SK-N-SH treated with all-trans-retinoic acid at 6 μM for 48 hours (cell line): ENCODE data around the gene BRICD5.
A peak's percentile ranks its signal among the peaks of the same experiment; 100 is the strongest.

Source experiments
- ATAC-seq: fragments of 200-7000 bp; cut with Tn5 transposase; 3 replicates; pipeline ENCODE4 v1.9.1; 2020; ENCODE audit warnings: mild to moderate bottlenecking, moderate library complexity
- ARNTL ChIP-seq: fragments of 450-650 bp; formaldehyde crosslinking; IDR thresholded peaks from 2 replicates; pipeline ENCODE4 v1.5.0; 2020; ENCODE audit warnings: low read depth, mild to moderate bottlenecking, moderate library complexity, borderline replicate concordance
- BACH2 ChIP-seq: fragments of 250-450 bp; sonication (Bioruptor Pico); IDR thresholded peaks from 2 replicates; pipeline ENCODE4 v1.9.0; 2021; ENCODE audit warnings: mild to moderate bottlenecking, borderline replicate concordance
- CSDC2 ChIP-seq: fragments of 250-450 bp; sonication (Bioruptor Pico); IDR thresholded peaks from 2 replicates; pipeline ENCODE4 v1.5.0; 2020; ENCODE audit warnings: mild to moderate bottlenecking, moderate library complexity
- CSRNP3 ChIP-seq: fragments of 250-450 bp; sonication (Bioruptor Pico); IDR thresholded peaks from 2 replicates; pipeline ENCODE4 v1.5.1; 2021; ENCODE audit warnings: mild to moderate bottlenecking, moderate library complexity
- ESRRG ChIP-seq: fragments of 250-450 bp; sonication (Bioruptor Pico); IDR thresholded peaks from 2 replicates; pipeline ENCODE4 v1.6.1; 2021; ENCODE audit warnings: mild to moderate bottlenecking
- GLIS3 ChIP-seq: fragments of 250-450 bp; sonication (Bioruptor Pico); IDR thresholded peaks from 2 replicates; pipeline ENCODE4 v1.5.0; 2020; ENCODE audit warnings: mild to moderate bottlenecking, moderate library complexity
- ISL1 ChIP-seq: fragments of 250-450 bp; sonication (Bioruptor Pico); IDR thresholded peaks from 2 replicates; pipeline ENCODE4 v2.1.2; 2022; ENCODE audit warnings: mild to moderate bottlenecking, moderate library complexity
- OSR1 ChIP-seq: fragments of 250-450 bp; sonication (Bioruptor Pico); IDR thresholded peaks from 2 replicates; pipeline ENCODE4 v1.8.0; 2022; ENCODE audit warnings: moderate library complexity, mild to moderate bottlenecking, inconsistent platforms
- PATZ1 ChIP-seq: fragments of 250-450 bp; sonication (Bioruptor Pico); IDR thresholded peaks from 2 replicates; pipeline ENCODE4 v1.8.0; 2020; ENCODE audit warnings: mild to moderate bottlenecking, moderate library complexity, borderline replicate concordance
- POU6F1 ChIP-seq: fragments of 250-450 bp; sonication (Bioruptor Pico); IDR thresholded peaks from 2 replicates; pipeline ENCODE4 v1.8.0; 2021; ENCODE audit warnings: low read depth, mild to moderate bottlenecking, moderate library complexity, borderline replicate concordance
- PPARA ChIP-seq: fragments of 250-450 bp; sonication (Bioruptor Pico); IDR thresholded peaks from 2 replicates; pipeline ENCODE4 v1.5.0; 2020; ENCODE audit warnings: mild to moderate bottlenecking, borderline replicate concordance
- RARB ChIP-seq: fragments of 250-450 bp; sonication (Bioruptor Pico); IDR thresholded peaks from 2 replicates; pipeline ENCODE4 v1.8.0; 2021; ENCODE audit warnings: mild to moderate bottlenecking, moderate library complexity
- SNAI2 ChIP-seq: fragments of 250-450 bp; sonication (Bioruptor Pico); IDR thresholded peaks from 2 replicates; pipeline ENCODE4 v1.5.0; 2020; ENCODE audit warnings: mild to moderate bottlenecking, moderate library complexity
- TCF4 ChIP-seq: fragments of 250-450 bp; sonication (Bioruptor Pico); IDR thresholded peaks from 2 replicates; pipeline ENCODE4 v1.8.0; 2021; ENCODE audit warnings: mild to moderate bottlenecking, moderate library complexity, borderline replicate concordance
- TOX ChIP-seq: fragments of 250-450 bp; sonication (Bioruptor Pico); IDR thresholded peaks from 2 replicates; pipeline ENCODE4 v1.8.0; 2021; ENCODE audit warnings: mild to moderate bottlenecking, moderate library complexity, borderline replicate concordance
- TSHZ2 ChIP-seq: fragments of 250-450 bp; sonication (Bioruptor Pico); IDR thresholded peaks from 2 replicates; pipeline ENCODE4 v1.5.0; 2020; ENCODE audit warnings: mild to moderate bottlenecking, moderate library complexity
- ZC3H10 ChIP-seq: fragments of 250-450 bp; sonication (Bioruptor Pico); IDR thresholded peaks from 2 replicates; pipeline ENCODE4 v1.5.1; 2021; ENCODE audit warnings: mild to moderate bottlenecking, moderate library complexity
- ZFP3 ChIP-seq: fragments of 250-450 bp; sonication (Bioruptor Pico); IDR thresholded peaks from 2 replicates; pipeline ENCODE4 v1.5.0; 2020; ENCODE audit warnings: mild to moderate bottlenecking, moderate library complexity
- ZNF565 ChIP-seq: fragments of 450-650 bp; formaldehyde crosslinking; conservative IDR thresholded peaks from 2 replicates; pipeline ENCODE4 v1.5.0; 2020; ENCODE audit warnings: low read depth, mild to moderate bottlenecking, moderate library complexity
- ZNF70 ChIP-seq: fragments of 450-650 bp; formaldehyde crosslinking; IDR thresholded peaks from 2 replicates; pipeline ENCODE4 v1.5.0; 2020; ENCODE audit warnings: mild to moderate bottlenecking, moderate library complexity
- ZNF8 ChIP-seq: fragments of 450-650 bp; formaldehyde crosslinking; IDR thresholded peaks from 2 replicates; pipeline ENCODE4 v1.5.0; 2020; ENCODE audit warnings: mild to moderate bottlenecking, moderate library complexity

BRICD5 gene

GRCh38 chr16:2244926-2245795 is 34.5 kb upstream of the BRICD5 start:
- TF ChIP-seq CSRNP3 (CRISPR knock-in tag) = no peak
- no peak for TF ChIP-seq PPARA (CRISPR knock-in tag)
- no peak for TF ChIP-seq TSHZ2
- TF ChIP-seq ZNF565 (CRISPR knock-in tag) = no peak
- TF ChIP-seq ZNF8 (CRISPR knock-in tag) = no peak
- no peak for TF ChIP-seq CSDC2 (CRISPR knock-in tag)
- no peak for TF ChIP-seq TCF4
- no peak for TF ChIP-seq ZNF70 (CRISPR knock-in tag)
- no peak for TF ChIP-seq POU6F1 (CRISPR knock-in tag)
- no peak for TF ChIP-seq SNAI2 (CRISPR knock-in tag)
- TF ChIP-seq GLIS3 (CRISPR knock-in tag) = no peak
- no peak for TF ChIP-seq PATZ1 (CRISPR knock-in tag)
- no peak for TF ChIP-seq ZC3H10 (CRISPR knock-in tag)
- TF ChIP-seq TOX (CRISPR knock-in tag) = no peak
- TF ChIP-seq ARNTL = no peak
- no peak for TF ChIP-seq OSR1 (CRISPR knock-in tag)
- no peak for TF ChIP-seq ISL1 (CRISPR knock-in tag)
- no peak for TF ChIP-seq ZFP3 (CRISPR knock-in tag)
- no peak for TF ChIP-seq ESRRG (CRISPR knock-in tag)

GRCh38 chr16:2244301-2244700 is 33.6 kb upstream of the BRICD5 start:
- ATAC-seq = peak; percentile 22
- TF ChIP-seq TSHZ2 = no peak
- TF ChIP-seq ESRRG (CRISPR knock-in tag) = no peak
- no peak for TF ChIP-seq RARB (CRISPR knock-in tag)
- no peak for TF ChIP-seq ZNF8 (CRISPR knock-in tag)
- TF ChIP-seq ARNTL = no peak
- TF ChIP-seq CSRNP3 (CRISPR knock-in tag) = no peak
- TF ChIP-seq TOX (CRISPR knock-in tag) = no peak
- no peak for TF ChIP-seq SNAI2 (CRISPR knock-in tag)
- no peak for TF ChIP-seq PPARA (CRISPR knock-in tag)
- TF ChIP-seq ZNF565 (CRISPR knock-in tag) = no peak
- no peak for TF ChIP-seq BACH2 (CRISPR knock-in tag)
- TF ChIP-seq ZC3H10 (CRISPR knock-in tag) = no peak
- TF ChIP-seq OSR1 (CRISPR knock-in tag) = no peak
- TF ChIP-seq POU6F1 (CRISPR knock-in tag) = no peak
- TF ChIP-seq ISL1 (CRISPR knock-in tag) = no peak
- TF ChIP-seq GLIS3 (CRISPR knock-in tag) = no peak
- no peak for TF ChIP-seq PATZ1 (CRISPR knock-in tag)

More at GRCh38 chr16:2244926-2245795, 34.5 kb upstream of the BRICD5 start:
- ATAC-seq = no peak
